ENCODE data around the gene CAB39L. TPM values are rescaled to one million over a fixed set of nuclear protein-coding genes. Genes with fewer than 3 reads are reported as not detected.

CAB39L gene
- total RNA-seq, 1 experiment from 2014 or later, result 3.6 TPM

DNA sequence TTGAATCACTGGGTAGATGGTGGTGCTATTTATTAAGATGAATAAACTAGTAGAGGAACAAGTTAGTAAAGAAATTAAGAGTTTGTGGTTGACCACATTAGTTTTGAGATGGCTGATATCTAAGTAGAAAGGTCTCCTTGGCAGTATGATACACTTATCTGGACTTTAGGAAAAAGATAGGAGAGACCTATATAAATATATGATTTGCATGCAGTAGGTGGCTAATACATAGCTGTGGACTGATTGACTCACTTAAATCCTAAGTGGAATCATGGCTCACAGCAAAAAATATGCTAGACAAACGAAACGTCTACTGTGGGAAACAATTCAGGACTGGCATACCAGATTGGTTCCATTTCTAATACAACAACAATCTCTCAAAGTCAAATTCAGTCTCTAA is 92.0 kb downstream of the CAB39L start:
- POLR2A ChIA-PET (ENCODE audit: low non-redundant PET), result no interaction called here
- BruUV-seq (replicated peaks), result no TSS peak
- intact Hi-C loops (cut with micrococcal nuclease; ENCODE audit: unreplicated experiment), result no loop called here

DNA sequence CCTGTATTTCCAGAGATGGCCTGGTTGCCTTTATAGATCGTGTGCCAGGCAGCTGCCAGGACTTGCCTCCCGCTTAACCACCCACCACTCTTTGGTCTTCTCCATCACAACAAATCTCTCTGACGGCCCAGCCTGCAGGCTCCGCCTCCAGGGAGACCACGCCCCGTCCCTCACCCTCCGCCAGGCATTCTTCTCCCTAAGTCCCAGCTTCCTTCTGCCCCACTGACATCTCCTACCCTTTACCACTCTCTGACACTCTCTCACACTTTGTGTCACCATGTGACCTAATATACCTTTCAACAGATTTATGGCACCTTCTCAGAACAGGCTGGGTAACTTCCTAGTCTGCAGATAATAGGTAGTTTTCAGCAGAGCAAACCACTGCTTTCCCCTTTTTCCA is 95.1 kb downstream of the CAB39L start:
- Histone ChIP-seq H3K27ac (ENCODE audit: low read depth, low read length, poor library complexity, severe bottlenecking) (no peak overlapping the region), H3K27me3 (replicated peaks; ENCODE audit: insufficient read depth, low read depth, low read length, poor library complexity) (no peaks in the 10 kb centered on the region), H3K9me3 (ENCODE audit: low read depth, low read length, poor library complexity, severe bottlenecking) (no peaks in the 10 kb centered on the region), H3K36me3 (ENCODE audit: insufficient read depth, low read length, poor library complexity, severe bottlenecking) (no peaks in the 10 kb centered on the region), H3K4me3 (ENCODE audit: low read depth, low read length, poor library complexity, severe bottlenecking) (no peak overlapping the region), H3K4me1 (ENCODE audit: insufficient read depth, low read length, poor library complexity, severe bottlenecking) (no peaks in the 10 kb centered on the region)
- POLR2A ChIA-PET (ENCODE audit: low non-redundant PET), result no interaction called here
- intact Hi-C loops (cut with micrococcal nuclease; ENCODE audit: unreplicated experiment), result no loop called here
- CTCF ChIA-PET, result no interaction called here
- no peak for DNase-seq (ENCODE audit: low spot score)
- no TSS peak for BruUV-seq (replicated peaks)
- TF ChIP-seq, protein P1, sequence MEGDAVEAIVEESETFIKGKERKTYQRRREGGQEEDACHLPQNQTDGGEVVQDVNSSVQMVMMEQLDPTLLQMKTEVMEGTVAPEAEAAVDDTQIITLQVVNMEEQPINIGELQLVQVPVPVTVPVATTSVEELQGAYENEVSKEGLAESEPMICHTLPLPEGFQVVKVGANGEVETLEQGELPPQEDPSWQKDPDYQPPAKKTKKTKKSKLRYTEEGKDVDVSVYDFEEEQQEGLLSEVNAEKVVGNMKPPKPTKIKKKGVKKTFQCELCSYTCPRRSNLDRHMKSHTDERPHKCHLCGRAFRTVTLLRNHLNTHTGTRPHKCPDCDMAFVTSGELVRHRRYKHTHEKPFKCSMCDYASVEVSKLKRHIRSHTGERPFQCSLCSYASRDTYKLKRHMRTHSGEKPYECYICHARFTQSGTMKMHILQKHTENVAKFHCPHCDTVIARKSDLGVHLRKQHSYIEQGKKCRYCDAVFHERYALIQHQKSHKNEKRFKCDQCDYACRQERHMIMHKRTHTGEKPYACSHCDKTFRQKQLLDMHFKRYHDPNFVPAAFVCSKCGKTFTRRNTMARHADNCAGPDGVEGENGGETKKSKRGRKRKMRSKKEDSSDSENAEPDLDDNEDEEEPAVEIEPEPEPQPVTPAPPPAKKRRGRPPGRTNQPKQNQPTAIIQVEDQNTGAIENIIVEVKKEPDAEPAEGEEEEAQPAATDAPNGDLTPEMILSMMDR (conservative IDR thresholded peaks at IDR 0.05; ENCODE audit: low read depth, low read length), result no peak
- TF ChIP-seq EZH2 (IDR thresholded peaks at IDR 0.05; ENCODE audit: borderline replicate concordance, low read depth, low read length, poor library complexity, severe bottlenecking), result no peak

More for the DNA sequence above, 92.0 kb downstream of the CAB39L start:
- CTCF ChIA-PET, result no interaction called here
- TF ChIP-seq EZH2 (IDR thresholded peaks at IDR 0.05; ENCODE audit: borderline replicate concordance, low read depth, low read length, poor library complexity, severe bottlenecking), result no peak
- TF ChIP-seq, protein P1 (conservative IDR thresholded peaks at IDR 0.05; ENCODE audit: low read depth, low read length), result no peak
- Histone ChIP-seq H3K4me1 (ENCODE audit: insufficient read depth, low read length, poor library complexity, severe bottlenecking) (no peaks in the 10 kb centered on the region), H3K4me3 (ENCODE audit: low read depth, low read length, poor library complexity, severe bottlenecking) (no peak overlapping the region), H3K9me3 (ENCODE audit: low read depth, low read length, poor library complexity, severe bottlenecking) (no peaks in the 10 kb centered on the region), H3K36me3 (ENCODE audit: insufficient read depth, low read length, poor library complexity, severe bottlenecking) (no peaks in the 10 kb centered on the region), H3K27ac (ENCODE audit: low read depth, low read length, poor library complexity, severe bottlenecking) (no peak overlapping the region), H3K27me3 (replicated peaks; ENCODE audit: insufficient read depth, low read depth, low read length, poor library complexity) (no peaks in the 10 kb centered on the region)
- no peak for DNase-seq (ENCODE audit: low spot score)

DNA sequence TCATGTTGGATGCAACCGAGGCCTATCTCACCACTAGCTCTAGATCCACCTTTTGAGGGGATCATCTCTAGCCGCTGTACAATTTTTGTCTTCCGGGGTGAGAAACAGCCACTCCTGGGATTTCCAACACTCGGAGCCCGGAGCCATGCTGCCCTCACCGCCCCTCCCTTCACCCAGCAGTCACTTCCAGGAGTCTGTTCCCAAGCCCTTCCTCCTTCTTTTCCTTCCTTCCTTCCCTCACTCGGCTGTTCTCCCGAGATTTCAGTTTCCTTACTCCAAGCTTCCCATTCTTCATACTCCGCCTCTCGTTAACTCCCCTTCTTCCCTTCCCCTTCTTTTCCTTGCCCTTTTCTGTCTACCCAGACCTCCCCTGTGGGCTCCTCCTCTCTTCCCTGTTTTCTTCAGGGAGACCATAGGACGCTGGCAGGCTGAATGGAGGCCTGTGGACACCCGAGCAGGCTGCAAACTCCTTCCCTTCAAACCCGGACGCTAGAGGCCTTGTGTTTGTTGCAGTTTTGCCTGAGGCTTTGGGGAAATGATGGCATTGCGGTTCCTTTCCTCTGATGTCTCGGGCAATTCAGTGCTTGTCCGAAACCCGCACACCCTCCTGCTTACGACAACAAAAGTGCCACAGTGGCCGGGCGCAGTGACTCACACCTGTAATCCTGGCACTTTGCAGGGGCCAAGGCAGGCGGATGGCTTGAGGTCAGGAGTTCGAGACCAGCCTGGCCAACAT is 96.0 kb downstream of the CAB39L start:
- Histone ChIP-seq H3K4me3 (ENCODE audit: low read depth, low read length, poor library complexity, severe bottlenecking) (no peak overlapping the region), H3K27ac (ENCODE audit: low read depth, low read length, poor library complexity, severe bottlenecking) (no peak overlapping the region), H3K4me1 (ENCODE audit: insufficient read depth, low read length, poor library complexity, severe bottlenecking) (no peaks in the 10 kb centered on the region), H3K36me3 (ENCODE audit: insufficient read depth, low read length, poor library complexity, severe bottlenecking) (no peaks in the 10 kb centered on the region), H3K27me3 (replicated peaks; ENCODE audit: insufficient read depth, low read depth, low read length, poor library complexity) (no peaks in the 10 kb centered on the region), H3K9me3 (ENCODE audit: low read depth, low read length, poor library complexity, severe bottlenecking) (no peaks in the 10 kb centered on the region)
- no peak for DNase-seq (ENCODE audit: low spot score)
- CTCF ChIA-PET, result no interaction called here
- intact Hi-C loops (cut with micrococcal nuclease; ENCODE audit: unreplicated experiment), result no loop called here
- no peak for TF ChIP-seq EZH2 (IDR thresholded peaks at IDR 0.05; ENCODE audit: borderline replicate concordance, low read depth, low read length, poor library complexity, severe bottlenecking)
- TF ChIP-seq, protein P1 (conservative IDR thresholded peaks at IDR 0.05; ENCODE audit: low read depth, low read length), result no peak
- POLR2A ChIA-PET (ENCODE audit: low non-redundant PET), result no interaction called here
- no TSS peak for BruUV-seq (replicated peaks)
